A673 (cell line): Measurements from ENCODE around the gene C2orf92.

Experiments
- CTCF ChIP-seq: fragments of 300-800, 200-600 bp; sonication (generic); conservative IDR thresholded peaks from 2 replicates; pipeline ENCODE4 v1.5.1; 2017; ENCODE audit warnings: low read depth, mild to moderate bottlenecking, antibody characterized with exemption, low read length, moderate library complexity, mixed read lengths
- EZH2 ChIP-seq: fragments of 200-600 bp; sonication (generic); IDR thresholded peaks from 2 replicates; pipeline ENCODE4 v1.6.1; 2017; ENCODE audit warnings: borderline replicate concordance, low read depth, mild to moderate bottlenecking, mixed read lengths, antibody characterized with exemption, low read length; ENCODE audit not compliant: poor library complexity, severe bottlenecking

DNA sequence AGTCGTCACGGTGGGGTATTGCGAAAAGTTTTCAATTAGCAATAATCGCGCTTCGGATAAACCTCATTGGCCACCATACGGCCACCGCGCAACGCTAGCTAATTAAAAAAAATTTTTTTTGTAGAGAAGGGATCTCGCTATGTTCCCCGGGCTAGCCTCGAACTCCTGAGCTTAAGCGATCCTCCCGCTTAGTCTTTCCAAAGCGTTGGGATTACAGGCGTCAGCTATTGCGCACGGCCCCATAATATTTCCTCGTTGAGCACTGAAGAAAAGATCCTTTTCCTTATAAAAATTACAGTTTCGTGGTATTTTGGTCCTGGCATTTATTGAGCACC is 4.9 kb upstream of the C2orf92 start:
- no peak for TF ChIP-seq CTCF
- TF ChIP-seq EZH2 = no peak
